ENCODE measurements around the gene DMTF1.

DMTF1 gene

GRCh38 chr7:87144173-87144657 is 8.0 kb upstream of the DMTF1 start:
- no peak for DNase-seq

- no peak for DNase-seq
Measured at GRCh38 chr7:87146740-87147386, 5.4 kb upstream of the DMTF1 start.

GRCh38 chr7:87147500-87147899 is 4.8 kb upstream of the DMTF1 start:
- DNase-seq: no peak

GRCh38 chr7:87148332-87148955 is 3.8 kb upstream of the DMTF1 start:
- peak in 1 of 51 donors; percentile 29 for DNase-seq

- DNase-seq: peak in 1 of 51 donors; percentile 39
Measured at GRCh38 chr7:87151002-87151728, 1.1 kb upstream of the DMTF1 start.

- no peak for DNase-seq
Measured at GRCh38 chr7:87151729-87152111, 533 bp upstream of the DMTF1 start.

GRCh38 chr7:87152897-87153641 is 816 bp downstream of the DMTF1 start:
- DNase-seq: peak in 29 of 51 donors; percentile 6 to 71 (median 25)

- DNase-seq: no peak
Measured at GRCh38 chr7:87154166-87154565, 1.9 kb downstream of the DMTF1 start.

- DNase-seq: no peak
Measured at GRCh38 chr7:87154569-87154968, 2.3 kb downstream of the DMTF1 start.

- no peak for DNase-seq
Measured at GRCh38 chr7:87155788-87156187, 3.5 kb downstream of the DMTF1 start.

- DNase-seq: no peak
Measured at GRCh38 chr7:87156709-87157108, 4.5 kb downstream of the DMTF1 start.

- DNase-seq: no peak
Measured at GRCh38 chr7:87159538-87159937, 7.3 kb downstream of the DMTF1 start.

- DNase-seq: no peak
Measured at GRCh38 chr7:87164433-87164832, 12.2 kb downstream of the DMTF1 start.

- DNase-seq: no peak
Measured at GRCh38 chr7:87170828-87171227, 18.6 kb downstream of the DMTF1 start.

- no peak for DNase-seq
Measured at GRCh38 chr7:87171282-87171934, 19.2 kb downstream of the DMTF1 start.

- DNase-seq: no peak
Measured at GRCh38 chr7:87173471-87173870, 21.2 kb downstream of the DMTF1 start.

- no peak for DNase-seq
Measured at GRCh38 chr7:87178320-87178719, 26.1 kb downstream of the DMTF1 start.

- DNase-seq: no peak
Measured at GRCh38 chr7:87179180-87179579, 26.9 kb downstream of the DMTF1 start.

- no peak for DNase-seq
Measured at GRCh38 chr7:87187120-87187519, 34.9 kb downstream of the DMTF1 start.

- no peak for DNase-seq
Measured at GRCh38 chr7:87188930-87189329, 36.7 kb downstream of the DMTF1 start.

GRCh38 chr7:87190783-87191182 is 38.5 kb downstream of the DMTF1 start:
- DNase-seq: no peak

All from hypothalamus (tissue), 51 donors.